Activated CD8-positive, alpha-beta memory T cell treated with anti-CD3 and anti-CD28 coated beads for 24 hours (primary cell): Measurements from ENCODE around the gene CALN1.

Source experiments
- DNase-seq: peaks from one replicate; pipeline ENCODE4 v3.0.0-alpha.2; 2020

CALN1 gene

GRCh38 chr7:72028267-72028666 lies 383.9 kb downstream of the CALN1 start:
- DNase-seq: no peak

- DNase-seq: no peak
These were observed 386.7 kb downstream of the CALN1 start for GRCh38 chr7:72025381-72025960.

- DNase-seq: no peak
These were observed 388.2 kb downstream of the CALN1 start for GRCh38 chr7:72023926-72024325.

- no peak for DNase-seq
These were observed 390.4 kb downstream of the CALN1 start for GRCh38 chr7:72021716-72022115.

- no peak for DNase-seq
These were observed 391.8 kb downstream of the CALN1 start for GRCh38 chr7:72020311-72020710.

GRCh38 chr7:72019436-72019835 lies 392.7 kb downstream of the CALN1 start:
- no peak for DNase-seq

GRCh38 chr7:72017756-72018155 lies 394.4 kb downstream of the CALN1 start:
- no peak for DNase-seq

- no peak for DNase-seq
These were observed 395.6 kb downstream of the CALN1 start for GRCh38 chr7:72016574-72016973.

GRCh38 chr7:72015136-72015535 lies 397.0 kb downstream of the CALN1 start:
- no peak for DNase-seq

- no peak for DNase-seq
These were observed 405.1 kb downstream of the CALN1 start for GRCh38 chr7:72007018-72007417.

GRCh38 chr7:72003236-72003635 lies 408.9 kb downstream of the CALN1 start:
- no peak for DNase-seq

GRCh38 chr7:71996141-71996540 lies 416.0 kb downstream of the CALN1 start:
- DNase-seq: no peak

GRCh38 chr7:71995111-71995510 lies 417.0 kb downstream of the CALN1 start:
- no peak for DNase-seq

- DNase-seq: no peak
These were observed 420.6 kb downstream of the CALN1 start for GRCh38 chr7:71991586-71991985.

- DNase-seq: no peak
These were observed 422.0 kb downstream of the CALN1 start for GRCh38 chr7:71990138-71990462.

- DNase-seq: no peak
These were observed 423.9 kb downstream of the CALN1 start for GRCh38 chr7:71988201-71988600.

- no peak for DNase-seq
These were observed 424.9 kb downstream of the CALN1 start for GRCh38 chr7:71987200-71987767.

- DNase-seq: no peak
These were observed 427.8 kb downstream of the CALN1 start for GRCh38 chr7:71984348-71984747.

- DNase-seq: no peak
These were observed 429.3 kb downstream of the CALN1 start for GRCh38 chr7:71982851-71983250.

- DNase-seq: no peak
These were observed 435.5 kb downstream of the CALN1 start for GRCh38 chr7:71976645-71977044.

- no peak for DNase-seq
These were observed 437.5 kb downstream of the CALN1 start for GRCh38 chr7:71974611-71975010.

- DNase-seq: no peak
These were observed 439.6 kb downstream of the CALN1 start for GRCh38 chr7:71972534-71972933.

- no peak for DNase-seq
These were observed 441.4 kb downstream of the CALN1 start for GRCh38 chr7:71970725-71971124.

- no peak for DNase-seq
These were observed 449.5 kb downstream of the CALN1 start for GRCh38 chr7:71962636-71963035.

- DNase-seq: no peak
These were observed 450.9 kb downstream of the CALN1 start for GRCh38 chr7:71961283-71961682.
